GM23338 (cell line): Measurements from ENCODE around the gene HOXB3.

Experiments used
- CREB1 ChIP-seq: fragments of 250-450 bp; sonication (Bioruptor Pico); IDR thresholded peaks from 2 replicates; pipeline ENCODE4 v1.5.0; 2020; ENCODE audit warnings: low read depth, mild to moderate bottlenecking, moderate library complexity
- EZH2 ChIP-seq: fragments of 200-600 bp; sonication (generic); IDR thresholded peaks from one replicate; pipeline ENCODE4 v1.8.0; 2017; ENCODE audit warnings: antibody characterized with exemption, mild to moderate bottlenecking, low read depth; ENCODE audit not compliant: unreplicated experiment
- EZH2phosphoT487 ChIP-seq: fragments of 200-600 bp; sonication (generic); IDR thresholded peaks from one replicate; pipeline ENCODE4 v1.8.1; 2018; ENCODE audit warnings: antibody characterized with exemption; ENCODE audit not compliant: unreplicated experiment
- JUNB ChIP-seq: IDR thresholded peaks from one replicate; pipeline ENCODE4 v1.6.1; 2016; ENCODE audit warnings: antibody characterized with exemption; ENCODE audit not compliant: unreplicated experiment
- POLR2AphosphoS5 ChIP-seq: IDR thresholded peaks from 2 replicates; pipeline ENCODE4 v1.6.1; 2016; ENCODE audit warnings: antibody characterized with exemption, low read depth
- TF ChIP-seq, protein P1 (sequence below), 2 experiments: fragments of 200-600 bp in 1 of 2; sonication (generic) in 1 of 2; conservative IDR thresholded peaks; 2 replicates each; pipeline versions ENCODE4 v1.5.1 to v1.6.1; 2016 to 2017; ENCODE audit warnings: antibody characterized with exemption in 2 of 2, low read depth in 2 of 2, mild to moderate bottlenecking in 2 of 2, moderate library complexity in 1 of 2
- TF ChIP-seq, protein P2 (sequence below): IDR thresholded peaks from one replicate; pipeline ENCODE4 v1.6.1; 2018; ENCODE audit warnings: antibody characterized with exemption; ENCODE audit not compliant: unreplicated experiment

- TF ChIP-seq, protein P1, sequence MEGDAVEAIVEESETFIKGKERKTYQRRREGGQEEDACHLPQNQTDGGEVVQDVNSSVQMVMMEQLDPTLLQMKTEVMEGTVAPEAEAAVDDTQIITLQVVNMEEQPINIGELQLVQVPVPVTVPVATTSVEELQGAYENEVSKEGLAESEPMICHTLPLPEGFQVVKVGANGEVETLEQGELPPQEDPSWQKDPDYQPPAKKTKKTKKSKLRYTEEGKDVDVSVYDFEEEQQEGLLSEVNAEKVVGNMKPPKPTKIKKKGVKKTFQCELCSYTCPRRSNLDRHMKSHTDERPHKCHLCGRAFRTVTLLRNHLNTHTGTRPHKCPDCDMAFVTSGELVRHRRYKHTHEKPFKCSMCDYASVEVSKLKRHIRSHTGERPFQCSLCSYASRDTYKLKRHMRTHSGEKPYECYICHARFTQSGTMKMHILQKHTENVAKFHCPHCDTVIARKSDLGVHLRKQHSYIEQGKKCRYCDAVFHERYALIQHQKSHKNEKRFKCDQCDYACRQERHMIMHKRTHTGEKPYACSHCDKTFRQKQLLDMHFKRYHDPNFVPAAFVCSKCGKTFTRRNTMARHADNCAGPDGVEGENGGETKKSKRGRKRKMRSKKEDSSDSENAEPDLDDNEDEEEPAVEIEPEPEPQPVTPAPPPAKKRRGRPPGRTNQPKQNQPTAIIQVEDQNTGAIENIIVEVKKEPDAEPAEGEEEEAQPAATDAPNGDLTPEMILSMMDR (conservative IDR thresholded peaks at IDR 0.05; ENCODE audit: low read depth in 2 of 2) = no peak
- TF ChIP-seq, protein P2, sequence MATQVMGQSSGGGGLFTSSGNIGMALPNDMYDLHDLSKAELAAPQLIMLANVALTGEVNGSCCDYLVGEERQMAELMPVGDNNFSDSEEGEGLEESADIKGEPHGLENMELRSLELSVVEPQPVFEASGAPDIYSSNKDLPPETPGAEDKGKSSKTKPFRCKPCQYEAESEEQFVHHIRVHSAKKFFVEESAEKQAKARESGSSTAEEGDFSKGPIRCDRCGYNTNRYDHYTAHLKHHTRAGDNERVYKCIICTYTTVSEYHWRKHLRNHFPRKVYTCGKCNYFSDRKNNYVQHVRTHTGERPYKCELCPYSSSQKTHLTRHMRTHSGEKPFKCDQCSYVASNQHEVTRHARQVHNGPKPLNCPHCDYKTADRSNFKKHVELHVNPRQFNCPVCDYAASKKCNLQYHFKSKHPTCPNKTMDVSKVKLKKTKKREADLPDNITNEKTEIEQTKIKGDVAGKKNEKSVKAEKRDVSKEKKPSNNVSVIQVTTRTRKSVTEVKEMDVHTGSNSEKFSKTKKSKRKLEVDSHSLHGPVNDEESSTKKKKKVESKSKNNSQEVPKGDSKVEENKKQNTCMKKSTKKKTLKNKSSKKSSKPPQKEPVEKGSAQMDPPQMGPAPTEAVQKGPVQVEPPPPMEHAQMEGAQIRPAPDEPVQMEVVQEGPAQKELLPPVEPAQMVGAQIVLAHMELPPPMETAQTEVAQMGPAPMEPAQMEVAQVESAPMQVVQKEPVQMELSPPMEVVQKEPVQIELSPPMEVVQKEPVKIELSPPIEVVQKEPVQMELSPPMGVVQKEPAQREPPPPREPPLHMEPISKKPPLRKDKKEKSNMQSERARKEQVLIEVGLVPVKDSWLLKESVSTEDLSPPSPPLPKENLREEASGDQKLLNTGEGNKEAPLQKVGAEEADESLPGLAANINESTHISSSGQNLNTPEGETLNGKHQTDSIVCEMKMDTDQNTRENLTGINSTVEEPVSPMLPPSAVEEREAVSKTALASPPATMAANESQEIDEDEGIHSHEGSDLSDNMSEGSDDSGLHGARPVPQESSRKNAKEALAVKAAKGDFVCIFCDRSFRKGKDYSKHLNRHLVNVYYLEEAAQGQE = no peak
- TF ChIP-seq POLR2AphosphoS5 (no peak), EZH2 (peak; percentile 56), EZH2phosphoT487 (no peak), JUNB (no peak), CREB1 (CRISPR knock-in tag) (no peak)
These were observed 14.8 kb upstream of the HOXB3 start, which contains the start of gene HOXB6 for GRCh38 chr17:48604770-48605329.
